CD4-positive, alpha-beta T cell treated with Interleukin-15 for 4 hours (primary cell): ENCODE measurements around the gene IQGAP2.
A peak's percentile ranks its signal among the peaks of the same experiment; 100 is the strongest.
"Not testable (repeated sequence)": the region's sequence is repeated elsewhere in the genome, so short reads cannot be mapped to it uniquely, and the experiment has no call there.

Experiments
- DNase-seq: peaks from one replicate; pipeline ENCODE4 v3.0.0-alpha.2; 2020; ENCODE audit warnings: low spot score

IQGAP2 gene

GRCh38 chr5:76402886-76403765, at the start of gene IQGAP2:
Gene IQGAP2, plus strand, starts transcription at chr5:76403285. Its CDS starts 261 bp downstream, at chr5:76403546.
- peak; percentile 85 for DNase-seq

- DNase-seq = no peak
Observed at GRCh38 chr5:76356887-76357286, 46.2 kb upstream of the IQGAP2 start.

GRCh38 chr5:76363352-76364225, 39.5 kb upstream of the IQGAP2 start:
- no peak for DNase-seq

GRCh38 chr5:76364226-76364589, 38.9 kb upstream of the IQGAP2 start:
- no peak for DNase-seq

- no peak for DNase-seq
Observed at GRCh38 chr5:76365561-76365960, 37.5 kb upstream of the IQGAP2 start.

- no peak for DNase-seq
Observed at GRCh38 chr5:76366596-76366995, 36.5 kb upstream of the IQGAP2 start.

- peak; percentile 29 for DNase-seq
Observed at GRCh38 chr5:76367623-76368371, 35.3 kb upstream of the IQGAP2 start.

- DNase-seq = no peak
Observed at GRCh38 chr5:76368941-76369340, 34.1 kb upstream of the IQGAP2 start.

- DNase-seq = not testable (repeated sequence)
Observed at GRCh38 chr5:76369668-76370067, 33.4 kb upstream of the IQGAP2 start.

- DNase-seq = no peak
Observed at GRCh38 chr5:76371960-76372322, 31.1 kb upstream of the IQGAP2 start.

- no peak for DNase-seq
Observed at GRCh38 chr5:76372323-76373054, 30.6 kb upstream of the IQGAP2 start.

GRCh38 chr5:76376148-76376865, 26.8 kb upstream of the IQGAP2 start:
- no peak for DNase-seq

- DNase-seq = no peak
Observed at GRCh38 chr5:76376866-76377230, 26.2 kb upstream of the IQGAP2 start.

- no peak for DNase-seq
Observed at GRCh38 chr5:76378355-76378754, 24.7 kb upstream of the IQGAP2 start.

- no peak for DNase-seq
Observed at GRCh38 chr5:76379316-76379715, 23.8 kb upstream of the IQGAP2 start.

GRCh38 chr5:76379855-76380254, 23.2 kb upstream of the IQGAP2 start:
- no peak for DNase-seq

GRCh38 chr5:76380346-76381066, 22.6 kb upstream of the IQGAP2 start:
- no peak for DNase-seq

- no peak for DNase-seq
Observed at GRCh38 chr5:76383126-76383832, 19.8 kb upstream of the IQGAP2 start.

- DNase-seq = no peak
Observed at GRCh38 chr5:76384189-76384588, 18.9 kb upstream of the IQGAP2 start.

GRCh38 chr5:76384705-76385104, 18.4 kb upstream of the IQGAP2 start:
- no peak for DNase-seq
